Embryonic facial prominence (tissue), 1 donor: ENCODE measurements around the gene POLR3E.
"Not testable (repeated sequence)": the region's sequence is repeated elsewhere in the genome, so short reads cannot be mapped to it uniquely, and the experiment has no call there.

Source experiments
- DNase-seq: peaks from one replicate; pipeline ENCODE4 v3.0.0-alpha.2; 2016; ENCODE audit errors: extremely low spot score

The POLR3E gene

DNA sequence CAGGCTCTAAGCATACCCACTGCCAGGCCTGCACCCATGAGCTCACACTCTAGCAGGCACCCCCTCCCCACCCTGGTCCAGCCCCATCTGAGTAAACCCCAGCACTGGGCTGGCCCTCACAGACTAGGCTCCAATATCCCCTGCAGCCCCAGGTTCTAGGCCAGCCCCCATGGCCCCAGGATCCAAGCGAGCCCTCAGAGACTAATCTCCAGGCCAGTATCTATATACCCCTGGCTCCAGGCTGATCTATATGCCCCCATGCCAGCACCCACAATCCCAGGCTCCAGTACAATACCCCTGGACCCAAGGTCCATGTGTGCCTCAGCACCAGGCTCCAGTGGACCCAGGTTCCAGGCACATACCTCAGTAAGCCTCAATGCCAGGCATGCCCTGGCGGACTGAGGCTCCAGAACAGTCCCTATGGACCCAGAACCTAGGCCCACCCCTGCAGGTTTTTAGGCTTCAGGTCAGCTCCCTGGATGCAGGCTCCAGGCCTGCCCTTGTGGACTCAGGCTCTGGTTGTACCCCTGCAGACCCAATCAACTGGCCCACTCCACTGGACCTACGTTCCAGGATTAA, 38.5 kb downstream of the POLR3E start:
- DNase-seq = no peak

DNA sequence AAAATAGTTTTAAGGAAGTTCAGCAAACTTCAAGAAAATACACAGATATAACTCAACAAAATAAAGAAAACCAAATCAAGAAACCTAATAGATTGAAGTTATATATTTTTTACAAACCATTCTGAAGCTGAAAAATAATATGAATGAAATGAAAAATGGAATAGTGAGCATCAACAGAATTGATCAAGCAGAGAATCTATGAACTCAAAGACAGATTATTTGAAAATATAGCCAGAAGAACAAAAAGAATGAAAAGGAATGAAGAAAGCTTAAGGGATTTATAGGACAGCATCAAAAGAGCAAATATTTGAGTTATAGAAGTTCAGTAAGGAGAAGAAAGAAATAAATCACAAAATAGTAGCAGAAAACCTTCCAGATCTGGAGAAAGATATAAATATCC, 39.4 kb downstream of the POLR3E start:
- DNase-seq = no peak

DNA sequence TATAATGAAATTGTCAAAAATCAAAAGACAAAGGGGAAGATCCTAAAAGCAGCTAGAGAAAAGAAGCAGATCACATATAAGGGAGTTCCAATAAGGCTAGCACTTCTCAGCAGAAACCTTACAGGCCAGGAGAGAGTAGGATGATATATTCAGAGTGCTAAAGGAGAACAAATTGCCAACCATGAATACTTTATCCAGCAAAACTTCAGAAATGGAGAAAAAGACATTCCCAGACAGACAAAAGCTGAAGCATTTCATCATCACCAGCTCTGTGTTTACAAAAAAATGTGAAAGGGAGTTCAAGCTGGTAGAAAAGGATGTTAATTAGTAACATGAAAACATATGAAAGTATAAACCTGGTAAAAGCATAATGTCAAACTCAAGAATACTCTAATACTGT, 39.8 kb downstream of the POLR3E start:
- no peak for DNase-seq

DNA sequence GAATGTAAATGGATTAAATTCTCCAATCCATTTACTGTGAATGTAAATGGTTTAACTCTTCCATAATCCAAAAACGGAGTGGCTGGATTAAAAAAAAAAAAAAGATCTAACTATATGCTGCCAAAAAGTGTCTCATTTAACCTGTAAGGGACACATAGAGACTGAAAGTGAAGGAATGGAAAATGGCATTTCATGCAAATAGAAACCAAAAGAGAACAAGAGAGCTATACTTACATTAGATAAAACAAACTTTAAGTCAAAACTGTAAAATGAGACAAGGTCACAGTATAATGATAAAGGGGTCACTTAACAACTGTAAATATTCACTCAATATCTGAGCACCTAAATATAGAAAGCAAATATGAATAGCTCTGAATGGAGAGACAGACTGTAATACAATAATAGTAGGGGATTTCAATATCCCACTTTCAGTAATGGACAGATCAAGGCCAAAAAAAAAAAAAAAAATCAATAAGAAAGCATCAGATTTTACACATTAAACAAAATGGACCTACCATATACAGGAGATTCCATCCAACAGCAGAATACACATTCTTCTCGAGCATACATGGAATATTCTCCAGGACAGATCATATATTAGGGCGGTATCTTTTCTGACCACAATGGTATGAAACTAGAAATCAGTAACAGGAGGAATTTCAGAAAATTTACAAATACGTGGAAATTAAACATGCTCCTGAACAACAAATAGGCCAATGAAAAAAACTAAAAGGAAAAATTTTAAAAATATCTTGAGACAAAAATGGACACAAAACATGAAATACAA, 40.8 kb downstream of the POLR3E start:
- DNase-seq = no peak

DNA sequence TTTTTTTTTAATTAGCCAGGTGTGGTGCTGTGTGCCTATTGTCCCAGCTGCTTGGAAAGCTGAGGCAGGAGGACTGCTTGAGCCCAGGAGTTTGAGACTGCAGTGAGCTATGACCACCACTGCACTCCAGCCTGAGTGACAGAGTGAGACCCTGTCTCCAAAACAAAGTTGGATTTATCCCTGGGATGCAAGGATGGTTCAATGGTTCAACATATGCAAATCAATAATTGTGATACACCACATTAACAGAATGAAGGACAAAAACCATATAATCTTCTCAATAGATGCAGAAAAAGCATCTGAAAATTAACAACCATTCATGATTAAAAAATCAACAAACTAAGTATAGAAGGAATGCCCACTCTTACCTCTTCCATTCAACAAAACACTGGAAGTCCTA, 43.7 kb downstream of the POLR3E start:
- DNase-seq = no peak

DNA sequence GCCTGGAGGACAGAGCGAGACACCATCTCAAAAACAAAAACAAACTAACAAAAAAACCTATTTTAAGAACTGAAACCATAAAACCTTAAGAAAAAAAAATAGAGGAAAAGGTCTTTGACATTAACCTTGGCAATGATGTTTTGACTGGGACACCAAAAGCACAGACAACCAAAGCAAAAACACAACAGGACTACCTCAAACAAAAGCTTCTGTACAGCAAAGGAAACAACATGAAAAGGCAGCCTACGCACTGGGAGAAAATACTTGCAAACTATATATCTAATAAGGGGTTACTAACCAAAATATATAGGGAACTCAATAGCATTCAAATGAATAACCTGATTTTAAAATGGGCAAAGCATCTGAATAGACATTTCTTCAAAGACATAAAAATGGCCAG, 44.9 kb downstream of the POLR3E start:
- no peak for DNase-seq

DNA sequence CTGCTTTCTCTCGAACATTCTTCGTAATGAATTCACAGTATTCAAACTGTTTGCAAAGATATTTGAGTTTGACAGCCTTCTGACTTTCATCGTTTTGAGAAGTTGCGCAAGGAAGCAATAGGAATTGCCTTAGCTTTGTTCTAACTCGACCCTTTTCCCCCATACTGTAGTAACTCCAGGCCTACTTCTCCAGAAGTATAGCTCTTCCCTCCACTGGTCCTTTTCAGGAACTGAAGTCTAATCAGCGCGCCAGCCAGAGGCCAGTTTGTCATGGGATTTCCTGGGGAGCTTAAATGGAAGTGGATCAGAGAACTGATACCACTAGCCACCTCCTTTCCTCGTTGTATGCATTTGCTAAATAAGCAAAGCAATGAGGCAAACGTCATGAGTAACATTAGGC, 49.3 kb downstream of the POLR3E start:
- DNase-seq = no peak

DNA sequence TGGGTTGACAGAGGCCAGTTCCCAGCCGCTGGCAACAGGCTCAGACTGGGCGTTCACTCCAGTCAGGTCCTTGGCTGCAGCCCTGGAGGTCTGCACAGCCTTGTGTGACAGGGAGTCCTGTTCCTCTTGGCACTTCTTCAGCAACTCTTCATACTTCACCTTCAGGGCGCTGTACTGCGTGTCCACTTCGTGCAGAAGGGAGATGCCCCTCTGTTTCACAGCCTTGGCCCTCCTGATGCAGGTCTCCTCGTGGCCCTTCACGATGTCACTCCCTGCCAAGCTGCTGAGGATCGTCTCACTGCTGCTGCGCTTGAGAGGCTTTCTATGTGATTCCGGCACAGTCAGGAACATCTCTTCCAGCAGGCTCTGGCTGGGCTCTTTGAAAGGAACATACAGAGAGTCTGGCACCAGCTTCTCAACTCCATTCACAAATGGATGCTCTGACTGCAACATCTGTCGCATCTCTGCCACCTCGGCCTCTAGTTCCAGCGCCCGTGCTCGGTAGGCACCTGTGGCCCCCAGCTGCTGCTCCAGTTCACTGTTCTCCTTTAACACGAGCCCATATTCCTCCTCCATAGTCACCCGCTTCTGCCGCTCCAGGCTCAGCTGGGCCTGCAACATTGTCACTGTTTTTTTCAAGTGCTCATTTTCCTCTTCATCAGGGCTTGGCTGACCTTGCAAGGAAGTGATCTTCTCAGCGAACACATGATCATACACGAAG, 50.1 kb downstream of the POLR3E start:
- no peak for DNase-seq

DNA sequence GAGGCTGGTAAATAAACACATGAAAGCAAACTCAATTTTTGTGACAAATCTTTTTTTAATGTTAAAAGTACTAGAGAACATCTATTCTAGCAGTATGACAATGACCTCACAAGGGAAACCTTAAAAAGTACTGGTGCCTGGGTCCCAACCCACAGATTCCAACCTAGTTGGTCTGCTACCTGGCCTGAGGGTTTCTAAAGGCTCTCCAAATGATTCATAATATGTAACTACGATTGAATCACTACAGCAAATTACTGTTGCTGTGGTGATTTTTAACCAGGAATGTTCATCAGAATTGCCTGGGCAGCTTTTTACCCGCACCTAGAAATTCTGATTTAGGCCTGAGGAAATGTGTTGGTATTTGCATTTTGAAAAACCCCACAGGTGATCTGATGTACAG, 51.1 kb downstream of the POLR3E start:
- no peak for DNase-seq

DNA sequence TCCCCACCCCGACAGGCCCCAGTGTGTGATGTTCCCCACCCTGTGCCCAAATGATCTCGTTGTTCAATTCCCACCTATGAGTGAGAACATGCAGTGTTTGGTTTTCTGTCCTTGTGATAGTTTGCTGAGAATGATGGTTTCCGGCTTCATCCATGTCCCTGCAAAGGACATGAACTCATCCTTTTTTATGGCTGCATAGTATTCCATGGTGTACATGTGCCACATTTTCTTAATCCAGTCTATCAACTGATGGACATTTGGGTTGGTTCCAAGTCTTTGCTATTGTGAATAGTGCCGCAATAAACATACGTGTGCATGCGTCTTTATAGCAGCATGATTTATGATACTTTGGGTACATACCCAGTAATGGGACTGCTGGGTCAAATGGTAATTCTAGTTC, 53.8 kb downstream of the POLR3E start:
- DNase-seq = not testable (repeated sequence)

DNA sequence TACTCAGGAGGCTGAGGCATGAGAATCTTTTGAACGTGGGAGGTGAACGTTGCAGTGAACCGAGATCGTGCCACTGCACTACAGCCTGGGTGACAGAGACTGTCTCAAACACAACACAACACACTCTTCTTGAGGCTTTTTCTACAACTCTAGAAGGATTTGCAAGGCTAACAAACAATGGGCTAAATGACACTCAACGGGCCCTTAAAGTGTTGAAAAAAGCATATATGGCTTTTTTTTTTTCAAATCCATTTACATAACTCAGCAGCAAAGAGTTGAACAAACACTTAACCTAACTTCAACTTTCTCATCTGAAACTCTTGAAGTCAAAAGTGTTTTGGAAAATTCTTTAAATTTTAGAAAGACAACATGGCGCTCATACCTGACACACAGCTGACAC, 54.9 kb downstream of the POLR3E start:
- DNase-seq = no peak

DNA sequence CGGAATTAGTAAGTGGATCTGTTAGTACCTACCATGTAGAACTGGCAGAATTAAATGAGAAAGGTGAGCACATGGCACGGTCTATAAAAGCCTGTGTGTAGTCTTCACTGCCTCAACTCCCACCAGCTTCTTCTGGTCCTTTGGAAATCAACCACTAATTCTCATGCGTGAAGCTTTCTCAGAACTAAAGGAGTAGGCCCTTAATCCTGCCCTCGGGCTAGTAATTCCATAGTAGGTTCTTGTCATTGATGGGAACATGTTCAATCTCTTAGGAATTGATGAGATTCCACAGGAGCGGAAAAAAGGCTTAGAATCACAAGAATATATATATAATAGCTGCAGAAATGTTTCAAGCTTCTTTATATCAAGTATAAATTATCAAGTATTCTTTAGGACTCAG, 55.5 kb downstream of the POLR3E start:
- no peak for DNase-seq

DNA sequence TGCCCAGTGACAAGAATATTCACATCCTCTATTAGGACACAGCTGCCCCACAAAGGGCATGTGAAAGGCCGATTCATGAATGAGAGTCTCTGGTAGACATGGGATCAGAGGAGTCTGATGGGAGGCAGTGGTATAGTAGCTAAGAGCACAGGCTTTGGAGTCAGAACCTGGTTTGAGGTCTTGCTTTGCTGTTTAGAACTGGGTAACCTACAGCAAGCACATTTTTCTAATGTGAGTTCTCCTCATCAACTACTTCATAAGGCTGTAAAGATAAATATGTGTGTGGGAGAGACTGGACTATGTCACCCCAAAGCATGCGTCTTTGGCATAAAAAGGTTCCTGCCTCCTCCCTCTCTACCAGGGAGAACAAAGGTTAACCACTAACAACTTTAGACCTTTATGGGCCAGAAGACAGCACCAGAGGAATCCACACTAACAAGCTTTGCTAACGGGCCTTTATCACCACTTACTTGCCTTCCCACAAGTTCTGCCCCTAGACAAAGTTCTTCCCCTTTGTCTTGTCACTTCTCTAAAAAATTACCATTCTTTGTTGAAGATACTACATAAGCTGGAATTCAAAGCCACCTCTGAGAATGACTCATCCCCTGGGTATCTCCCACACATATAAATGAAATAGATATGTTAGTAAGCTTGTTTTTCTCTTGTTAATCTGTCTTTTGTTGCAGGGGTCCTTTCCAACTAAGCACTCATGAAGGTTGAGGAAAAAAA, 56.1 kb downstream of the POLR3E start:
- no peak for DNase-seq

DNA sequence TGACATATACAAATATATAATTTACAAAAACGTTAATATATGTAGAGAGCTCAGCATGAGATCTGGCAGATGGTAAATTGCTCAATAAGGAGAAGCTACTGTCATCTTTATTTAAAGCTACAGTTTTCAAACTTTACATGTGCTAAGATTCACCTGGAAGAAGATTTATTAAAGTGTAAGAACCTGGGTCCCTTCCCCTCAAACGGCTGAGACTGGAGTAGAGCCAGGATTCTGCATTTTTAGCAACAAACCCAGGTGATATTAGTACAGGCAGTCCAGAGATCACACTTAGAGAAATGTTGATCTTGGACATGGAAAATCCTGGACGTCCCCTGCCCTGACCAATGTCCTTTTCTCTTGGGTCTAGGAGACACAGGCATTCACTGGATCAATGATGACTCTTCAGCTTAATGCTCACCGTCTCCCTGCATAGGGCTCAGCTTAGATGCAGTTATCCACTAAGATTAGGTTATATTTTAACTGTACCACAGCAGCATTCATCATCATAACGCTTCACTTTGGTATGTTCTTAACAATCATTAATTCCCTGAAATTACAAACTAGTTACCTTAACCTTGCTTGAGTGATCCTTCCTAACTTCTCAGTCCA, 56.8 kb downstream of the POLR3E start:
- no peak for DNase-seq

DNA sequence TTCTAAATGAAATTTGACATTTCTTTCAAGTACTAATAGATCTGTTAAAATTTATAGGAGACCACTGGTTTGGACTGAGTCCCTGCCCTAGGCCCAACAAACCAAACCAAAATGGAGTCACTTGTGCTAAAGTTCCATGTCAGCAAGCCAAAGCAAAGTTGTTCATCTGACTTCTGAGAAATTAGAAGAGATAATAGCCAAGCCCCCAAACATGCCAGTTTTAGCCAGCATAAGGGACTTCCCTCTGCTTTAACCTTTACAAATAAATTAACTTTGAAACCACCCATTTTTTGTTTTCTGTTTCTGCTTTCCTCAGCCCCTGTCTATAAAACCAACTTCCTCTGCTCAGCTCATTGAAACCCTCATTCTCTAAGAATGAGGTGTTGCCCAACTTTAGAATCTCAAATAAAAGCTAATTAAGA, 58.3 kb downstream of the POLR3E start:
- no peak for DNase-seq

DNA sequence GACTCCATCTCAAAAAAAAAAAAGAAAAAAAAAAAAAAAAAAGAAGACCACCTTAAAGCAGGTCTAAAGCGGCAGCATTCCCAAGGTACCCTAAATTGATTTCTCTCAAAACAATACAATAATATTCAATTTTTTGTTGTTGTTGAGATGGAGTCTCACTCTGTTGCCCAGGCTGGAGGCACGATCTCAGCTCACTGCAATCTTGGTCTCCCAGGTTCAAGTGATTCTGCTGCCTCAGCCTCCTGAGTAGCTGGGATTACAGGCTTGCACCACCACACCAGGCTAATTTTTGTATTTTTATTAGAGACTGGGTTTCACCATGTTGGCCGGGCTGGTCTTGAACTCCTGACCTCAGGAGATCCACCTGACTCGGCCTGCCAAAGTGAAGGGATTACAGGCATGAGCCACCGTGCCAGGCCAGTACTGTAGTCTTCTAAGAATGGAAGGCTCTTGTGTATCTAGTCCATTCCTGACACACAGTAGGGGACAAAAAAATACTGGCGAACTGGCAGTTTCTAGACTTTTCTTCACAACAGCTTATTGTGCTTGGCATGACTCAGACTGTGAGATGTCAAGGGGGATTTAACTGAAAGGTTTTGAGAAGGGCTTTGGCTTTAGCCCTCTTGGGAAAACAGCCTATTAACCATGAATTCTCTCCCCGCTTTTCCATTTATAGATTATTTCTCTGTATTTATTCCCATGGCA, 59.9 kb downstream of the POLR3E start:
- DNase-seq = no peak

DNA sequence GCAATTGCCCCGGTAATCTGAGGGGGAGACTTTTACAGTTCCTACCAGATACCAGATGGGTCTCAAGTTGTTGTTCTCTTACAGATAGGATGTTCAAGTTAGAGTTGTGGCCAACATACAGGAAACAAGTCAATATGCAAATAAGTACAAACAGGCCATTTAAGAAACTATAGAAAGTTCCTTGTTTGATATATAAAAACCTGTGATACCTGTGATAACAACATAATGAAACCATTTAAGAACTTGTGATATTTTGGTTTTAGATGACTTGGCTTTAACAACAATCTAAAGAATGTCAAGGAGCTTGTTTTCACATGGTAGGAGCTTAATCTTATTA, 60.4 kb downstream of the POLR3E start:
- DNase-seq = no peak

DNA sequence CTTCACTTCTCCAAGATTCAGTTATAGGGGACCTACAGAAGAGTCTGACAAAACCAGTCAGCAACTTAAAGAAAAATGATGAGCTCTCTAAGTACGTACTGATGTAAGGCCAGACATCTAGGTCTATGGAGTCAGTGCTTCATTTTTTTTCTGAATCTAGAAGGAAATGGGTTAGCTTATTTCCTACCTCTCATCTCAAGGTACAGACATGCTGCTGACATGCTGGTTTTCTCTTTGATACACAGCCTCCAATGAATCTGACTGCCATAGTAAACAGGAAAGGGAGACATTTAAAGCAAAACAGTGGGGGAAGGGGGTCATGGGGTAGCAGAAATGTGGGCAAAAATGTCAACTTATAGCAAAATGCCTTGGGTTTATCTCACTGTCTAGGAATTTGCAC, 60.8 kb downstream of the POLR3E start:
- DNase-seq = no peak

DNA sequence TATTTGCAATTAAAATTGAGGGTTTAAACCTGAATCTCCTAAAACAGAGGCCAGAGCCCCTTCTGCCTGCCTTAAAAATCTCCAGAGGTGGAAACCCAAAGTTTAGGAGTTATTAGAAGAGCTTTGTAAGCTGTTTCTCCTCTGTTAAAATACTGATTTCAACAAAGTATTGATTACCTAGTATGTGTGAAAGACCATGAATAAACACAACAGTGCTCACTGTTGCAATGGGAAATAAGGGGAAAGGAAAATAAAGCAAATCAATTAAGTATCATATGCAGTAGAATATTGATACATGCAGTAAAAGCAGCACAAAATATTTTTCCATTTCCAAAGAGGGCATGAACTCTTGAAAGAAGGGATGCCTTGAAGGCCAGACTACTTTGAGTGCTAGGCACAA, 62.5 kb downstream of the POLR3E start:
- no peak for DNase-seq

DNA sequence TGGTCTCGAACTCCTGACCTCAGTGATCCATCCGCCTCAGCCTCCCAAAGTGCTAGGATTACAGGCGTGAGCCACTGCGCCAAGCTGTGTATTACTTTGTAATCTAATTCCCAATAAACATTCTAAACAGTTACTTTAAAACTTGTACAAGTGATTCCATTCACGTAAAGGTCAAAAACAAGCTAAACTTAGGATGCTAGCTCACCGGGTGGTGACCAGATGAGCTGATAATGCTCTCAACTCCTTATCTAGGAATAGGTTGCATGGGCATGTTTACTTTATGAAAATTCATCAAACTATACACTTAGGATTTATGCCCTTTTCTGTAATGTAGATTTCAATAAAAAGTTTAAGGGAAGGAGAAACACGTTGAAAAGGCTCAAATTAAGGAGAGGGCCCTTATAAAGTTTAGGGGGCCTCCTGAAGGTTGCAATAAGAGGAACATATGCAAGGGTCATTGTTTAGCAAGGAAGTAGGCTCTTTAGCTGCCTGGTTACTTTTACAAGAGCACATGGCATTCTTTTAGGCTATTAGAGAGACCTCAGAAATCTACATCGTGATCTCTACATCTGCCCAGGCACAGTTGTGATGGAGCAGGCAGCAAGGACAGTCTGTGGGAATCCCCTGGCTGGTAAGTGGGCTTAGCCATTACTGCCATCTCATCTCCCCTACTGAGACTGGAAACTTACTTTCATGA, 63.9 kb downstream of the POLR3E start:
- no peak for DNase-seq

DNA sequence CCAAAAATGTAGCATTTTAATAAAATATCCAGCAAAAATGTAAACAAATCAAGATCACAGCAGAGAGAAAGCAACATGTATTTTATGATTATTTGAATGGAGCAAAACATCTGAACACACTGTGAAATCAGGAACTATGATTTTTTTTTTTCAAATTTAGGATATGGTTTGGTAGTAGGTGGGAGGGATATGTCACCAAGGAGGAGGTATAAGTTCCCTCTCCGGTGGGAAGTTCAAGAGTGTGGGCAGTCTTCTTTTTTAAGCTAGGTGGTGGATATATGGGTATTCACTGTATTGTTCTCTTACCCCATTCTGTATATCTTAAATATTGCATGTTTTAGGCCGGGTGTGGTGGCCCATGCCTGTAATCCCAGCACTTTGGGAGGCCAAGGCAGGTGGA, 67.0 kb downstream of the POLR3E start:
- no peak for DNase-seq
